Measurements from ENCODE around the gene MAPKAPK3.

Gene MAPKAPK3

GRCh38 chr3:50606596-50606995 lies 10.4 kb upstream of the MAPKAPK3 start:
- no peak for TF ChIP-seq CTCF (IDR thresholded peaks at IDR 0.05; ENCODE audit: extremely low read depth, missing control alignments)
- no peak for DNase-seq (ENCODE audit: low spot score)

DNA sequence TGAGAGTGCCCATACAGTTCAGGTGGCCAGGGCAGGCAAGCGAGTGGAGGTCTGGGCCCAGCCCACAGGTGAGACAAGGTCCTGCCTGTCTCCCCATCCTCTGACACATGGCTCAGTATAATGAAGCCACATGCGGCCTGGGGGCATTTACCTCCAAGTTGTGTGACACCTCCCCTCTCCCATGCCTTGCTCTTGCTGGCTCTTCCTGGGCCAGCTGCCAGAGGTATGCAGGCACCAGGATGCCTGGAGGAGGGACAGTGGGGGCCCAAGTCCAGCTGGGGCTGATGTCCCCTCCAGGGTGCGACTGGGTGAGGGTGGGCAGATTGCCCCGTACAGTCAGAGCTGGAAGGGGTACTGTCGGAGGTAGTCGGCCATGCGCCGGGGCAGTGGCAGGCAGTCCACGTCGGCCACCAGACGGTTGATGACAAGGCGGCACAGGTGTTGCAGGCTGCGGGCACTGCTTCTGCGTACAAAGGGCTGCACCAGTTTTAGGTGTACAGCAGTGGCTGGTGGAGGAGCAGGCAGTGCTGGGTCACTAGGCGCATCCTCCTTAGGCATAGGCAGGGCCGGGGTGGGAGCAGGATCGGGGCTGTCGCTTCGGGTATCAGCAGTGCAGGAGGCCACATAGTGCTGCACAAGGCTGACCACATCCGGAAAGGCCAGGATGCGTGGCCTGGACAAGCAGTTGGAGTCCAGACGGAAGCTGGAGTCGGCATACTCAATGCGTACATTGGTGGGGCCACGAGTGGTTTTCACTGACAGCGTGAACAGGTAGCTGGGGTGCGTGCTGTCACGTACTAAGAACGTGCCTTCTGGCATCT lies 9.5 kb upstream of the MAPKAPK3 start:
- DNase-seq (ENCODE audit: low spot score): no peak
- TF ChIP-seq CTCF (IDR thresholded peaks at IDR 0.05; ENCODE audit: extremely low read depth, missing control alignments): no peak

DNA sequence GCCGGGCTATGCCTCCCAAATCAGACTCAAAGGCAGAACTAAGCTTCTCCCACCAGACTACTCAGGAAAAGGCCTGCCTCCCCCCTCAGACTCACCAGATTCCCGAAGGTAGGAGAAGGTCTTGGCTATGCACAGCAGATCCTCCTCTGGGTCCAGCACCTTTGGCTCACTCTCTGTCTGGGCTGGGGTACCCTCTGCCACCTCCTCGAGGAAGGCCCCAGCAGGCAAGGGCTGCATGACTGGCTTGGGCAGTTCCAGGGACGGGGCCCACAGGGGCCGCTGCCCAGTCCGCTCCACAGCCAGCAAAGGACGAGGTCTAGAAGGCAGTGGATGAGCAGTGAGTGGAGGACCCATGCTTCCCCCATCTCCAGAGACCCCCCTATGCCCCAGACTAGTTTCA lies 8.7 kb upstream of the MAPKAPK3 start:
- TF ChIP-seq CTCF (IDR thresholded peaks at IDR 0.05; ENCODE audit: extremely low read depth, missing control alignments): no peak
- DNase-seq (ENCODE audit: low spot score): no peak

DNA sequence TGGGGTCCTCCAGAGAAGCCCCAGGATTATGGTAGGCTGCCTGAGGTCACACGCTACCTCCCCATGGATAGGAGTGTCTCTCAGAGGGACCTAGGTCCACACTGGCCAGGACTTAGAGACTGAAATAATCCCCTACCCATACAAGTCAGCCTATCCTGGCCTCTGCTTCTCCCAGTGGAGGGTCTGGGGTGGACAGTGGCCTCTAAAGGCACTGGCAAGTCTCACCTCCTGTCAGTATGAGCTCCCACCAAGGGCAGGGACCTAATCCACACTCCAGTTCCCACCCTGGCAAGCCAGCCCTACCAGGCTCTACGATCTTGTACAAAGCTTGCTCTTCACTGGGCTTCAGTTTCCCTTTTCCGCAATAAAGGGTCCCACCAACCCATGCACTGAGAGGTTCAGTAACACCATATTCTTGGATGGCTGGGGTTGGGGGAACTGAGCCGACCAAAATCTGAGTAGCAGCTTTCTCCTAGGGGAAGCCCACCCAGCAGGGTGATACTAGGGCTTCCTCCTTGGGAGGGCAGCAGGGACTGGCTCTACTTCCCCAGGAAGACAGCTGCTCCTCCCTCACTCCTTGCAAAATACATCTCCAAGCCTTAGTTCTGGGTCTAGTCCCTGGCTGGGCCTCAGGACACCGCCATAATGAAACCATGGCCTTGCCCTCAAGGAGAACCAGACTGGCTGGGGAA lies 7.7 kb upstream of the MAPKAPK3 start:
- no peak for DNase-seq (ENCODE audit: low spot score)
- no peak for TF ChIP-seq CTCF (IDR thresholded peaks at IDR 0.05; ENCODE audit: extremely low read depth, missing control alignments)

DNA sequence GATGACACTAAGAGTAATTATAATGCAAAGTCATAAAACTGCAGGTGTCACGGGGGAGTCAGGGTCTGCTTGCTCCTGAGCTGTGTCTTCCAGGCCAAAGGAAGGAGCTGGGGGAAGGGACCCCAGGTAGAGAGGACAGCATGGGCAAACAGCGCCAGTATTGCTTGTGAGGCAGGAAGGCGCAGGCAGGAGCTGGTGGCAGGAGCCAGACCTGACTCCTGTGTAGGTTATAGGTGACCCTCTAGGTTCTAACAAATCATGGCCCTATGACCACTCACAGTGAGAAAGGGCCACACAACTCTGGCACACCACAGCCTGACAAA lies 7.2 kb upstream of the MAPKAPK3 start:
- no peak for DNase-seq (ENCODE audit: low spot score)
- TF ChIP-seq CTCF (IDR thresholded peaks at IDR 0.05; ENCODE audit: extremely low read depth, missing control alignments): no peak

DNA sequence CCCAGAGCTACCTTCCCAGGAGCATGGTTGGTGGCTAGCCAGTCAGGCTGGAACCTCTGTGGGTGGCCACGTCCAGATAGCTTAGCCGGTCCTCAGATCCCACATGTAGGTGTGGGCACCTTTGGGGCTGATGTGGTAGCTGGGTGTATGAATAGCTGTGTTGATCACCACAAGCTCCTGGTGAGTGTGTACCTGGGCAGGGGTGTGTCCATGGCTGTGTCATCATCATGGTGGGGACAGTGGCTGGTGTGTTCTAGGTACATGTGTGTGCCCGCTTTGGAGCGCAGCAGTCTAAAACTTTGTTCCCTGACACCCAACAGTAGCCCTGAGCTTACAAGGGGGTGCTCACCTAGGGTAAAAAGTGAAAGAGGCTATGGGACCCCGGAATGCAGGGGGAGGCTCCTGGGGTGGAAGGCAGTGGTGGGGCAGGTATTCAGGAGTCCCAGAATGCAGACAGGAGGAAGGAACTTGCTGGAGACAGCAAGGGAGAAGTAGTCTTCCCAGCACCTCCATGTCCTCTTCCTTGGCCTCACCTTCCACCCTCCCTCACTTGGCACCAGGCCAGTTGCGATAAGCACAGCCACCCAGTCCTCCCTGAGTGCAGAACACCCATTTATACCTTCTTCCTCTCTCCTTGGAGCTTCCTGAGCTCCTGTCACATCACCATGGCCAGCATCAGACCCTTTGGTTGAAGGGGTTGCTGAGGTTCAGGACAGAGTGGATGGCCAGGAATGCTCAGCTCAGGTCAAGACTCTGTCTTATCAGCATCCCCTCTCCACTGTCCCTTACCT lies 6.6 kb upstream of the MAPKAPK3 start:
- no peak for TF ChIP-seq CTCF (IDR thresholded peaks at IDR 0.05; ENCODE audit: extremely low read depth, missing control alignments)
- no peak for DNase-seq (ENCODE audit: low spot score)

DNA sequence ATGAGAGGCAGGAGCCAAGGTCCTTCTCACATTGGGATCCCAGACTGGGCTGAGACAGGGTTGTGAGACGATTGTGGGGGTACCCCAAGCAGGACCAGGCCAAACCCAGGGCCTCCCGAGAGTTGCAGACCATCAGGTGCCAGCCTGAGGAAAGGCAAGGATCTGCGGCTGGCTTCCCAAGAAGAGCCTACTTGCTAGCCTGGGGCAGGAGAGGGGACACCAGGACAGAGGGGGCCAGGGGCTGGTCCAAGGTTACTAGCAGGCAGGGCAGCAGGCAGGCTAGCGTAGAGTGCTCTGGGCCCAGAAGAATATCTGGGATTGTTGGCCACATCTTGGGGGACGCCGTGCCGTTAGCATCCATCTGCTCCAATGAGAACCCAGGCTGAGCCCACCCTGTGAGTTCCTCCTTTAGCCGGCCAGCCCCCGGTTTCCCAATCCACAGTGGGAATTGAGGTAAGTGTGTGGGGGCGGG lies 5.9 kb upstream of the MAPKAPK3 start:
- no peak for TF ChIP-seq CTCF (IDR thresholded peaks at IDR 0.05; ENCODE audit: extremely low read depth, missing control alignments)
- DNase-seq (ENCODE audit: low spot score): no peak
